GM15510 (cell line): Measurements from ENCODE around the gene SPRR2B.

Source experiments
- POLR2A ChIP-seq: IDR thresholded peaks from 3 replicates; pipeline ENCODE4 v1.6.1; 2011; ENCODE audit warnings: borderline replicate concordance; ENCODE audit not compliant: insufficient read length; ENCODE audit errors: extremely low read depth

The SPRR2B gene

GRCh38 chr1:153071511-153071910, at the start of gene SPRR2B:
TSS of gene SPRR2B (minus strand) at chr1:153071611. CDS start at chr1:153070839, 772 bp downstream.
- no peak for TF ChIP-seq POLR2A

DNA sequence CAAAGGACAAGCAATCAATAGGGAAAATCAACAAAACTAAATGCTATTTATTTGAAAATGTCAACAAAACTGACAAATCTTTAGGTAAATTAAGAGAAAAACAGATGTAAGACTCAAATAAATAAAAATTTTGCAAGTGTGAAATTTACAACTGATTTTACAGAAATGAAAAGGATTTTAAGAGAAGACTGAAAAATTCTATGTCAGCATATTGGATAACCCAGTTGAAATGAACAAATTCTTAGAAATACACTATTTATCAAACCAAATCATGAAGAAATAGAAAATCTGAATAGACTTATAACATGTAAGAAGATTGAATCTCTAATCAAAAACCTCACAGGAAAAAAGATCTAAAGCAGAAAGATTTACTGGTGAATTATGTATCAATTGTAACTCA, 49.5 kb upstream of the SPRR2B start:
- TF ChIP-seq POLR2A: no peak

- no peak for TF ChIP-seq POLR2A
Measured at GRCh38 chr1:153119491-153119971, 48.1 kb upstream of the SPRR2B start.

- TF ChIP-seq POLR2A: no peak
Measured at GRCh38 chr1:153113416-153113815, 42.0 kb upstream of the SPRR2B start, which contains the start of gene SPRR2F. TSS of gene SPRR2F (minus strand) at chr1:153113516. CDS start at chr1:153112733, 783 bp downstream.

GRCh38 chr1:153100245-153100644, 28.8 kb upstream of the SPRR2B start:
- TF ChIP-seq POLR2A: no peak

GRCh38 chr1:153099461-153100045, 28.1 kb upstream of the SPRR2B start:
- no peak for TF ChIP-seq POLR2A

GRCh38 chr1:153095764-153096163, 24.4 kb upstream of the SPRR2B start:
- no peak for TF ChIP-seq POLR2A

GRCh38 chr1:153094426-153094825, 23.0 kb upstream of the SPRR2B start, which contains the start of gene SPRR2E:
TSS of gene SPRR2E (minus strand) at chr1:153094526. CDS start at chr1:153093751, 775 bp downstream.
- no peak for TF ChIP-seq POLR2A

GRCh38 chr1:153087652-153088051, 16.2 kb upstream of the SPRR2B start:
- TF ChIP-seq POLR2A: no peak

DNA sequence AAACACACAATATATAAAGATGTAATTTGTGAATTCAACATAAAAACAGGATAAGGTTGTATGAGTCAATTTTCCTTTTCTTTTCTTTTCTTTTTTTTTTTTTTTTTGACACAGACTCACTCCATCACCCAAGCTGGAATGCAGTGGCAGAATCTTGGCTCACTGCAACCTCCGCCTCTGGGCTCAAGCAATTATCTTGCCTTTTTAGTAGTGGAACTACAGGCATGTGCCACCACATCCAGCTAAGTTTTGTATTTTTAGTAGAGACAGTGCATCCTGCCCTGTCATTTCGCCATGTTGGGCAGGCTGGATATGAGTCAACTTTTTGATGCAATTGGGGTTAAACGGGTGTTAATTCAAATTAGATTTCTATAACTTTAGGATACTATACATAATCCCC, 10.3 kb upstream of the SPRR2B start:
- TF ChIP-seq POLR2A: no peak

DNA sequence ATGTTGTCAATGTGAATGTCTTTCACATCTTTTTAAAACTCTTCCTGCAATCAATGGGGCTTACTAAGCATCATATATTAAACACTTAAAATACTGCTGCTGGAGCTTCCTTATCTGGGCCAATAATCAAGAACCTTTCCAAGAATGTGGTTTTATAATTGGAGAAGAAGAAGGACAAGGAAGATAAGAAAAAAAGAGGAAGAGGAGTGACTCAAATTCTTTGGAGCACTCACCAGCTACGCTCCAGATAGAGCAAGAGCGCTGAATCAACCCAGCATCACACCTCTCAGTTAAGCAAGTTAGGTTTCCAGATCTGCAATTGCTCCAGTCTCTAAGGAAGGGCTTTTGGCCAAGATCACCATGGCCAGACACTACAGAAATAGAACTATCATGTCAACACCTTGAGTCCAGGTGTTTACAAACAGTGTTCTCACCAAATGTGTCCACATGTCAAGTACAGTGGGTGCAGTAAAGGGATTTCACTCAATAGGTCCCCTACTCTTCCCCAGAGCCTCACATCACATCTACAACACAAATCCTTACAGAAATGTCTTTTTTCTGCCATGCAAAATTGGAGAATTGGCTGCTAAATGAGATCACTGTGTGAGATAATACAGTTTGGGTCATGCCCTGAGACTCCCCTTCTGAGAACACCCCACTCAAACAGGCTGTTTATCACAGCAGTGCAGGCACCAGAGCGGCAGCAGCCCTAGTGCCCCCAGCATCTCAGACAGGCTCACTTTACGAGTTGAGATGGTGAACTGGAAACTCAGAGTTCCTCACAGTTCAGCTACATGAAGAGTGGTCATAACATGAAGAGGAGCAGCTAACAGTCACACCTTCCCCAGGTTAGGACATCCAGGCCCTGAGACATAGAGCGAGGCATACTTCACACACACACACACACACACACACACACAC, 1.7 kb upstream of the SPRR2B start:
- no peak for TF ChIP-seq POLR2A

DNA sequence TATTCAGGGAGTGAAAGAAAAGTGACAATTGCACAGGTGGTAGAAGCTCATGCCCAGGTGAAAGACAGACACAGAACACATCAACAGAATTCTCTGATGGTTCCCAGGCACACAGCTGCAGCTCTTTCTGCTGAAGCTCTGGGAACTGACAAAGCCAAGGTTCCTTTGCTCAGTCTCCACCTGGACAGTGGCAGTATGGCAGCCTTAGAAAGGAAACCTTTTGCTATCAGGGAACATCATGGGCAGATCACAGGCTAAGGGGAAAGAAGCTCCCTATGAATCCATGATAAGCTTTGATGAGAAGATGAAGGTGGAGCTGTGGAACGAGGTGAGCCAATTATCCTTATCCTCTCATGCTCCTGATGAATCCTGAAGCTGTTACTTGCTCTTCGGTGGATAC, 1.2 kb downstream of the SPRR2B start:
- TF ChIP-seq POLR2A: no peak

- TF ChIP-seq POLR2A: no peak
Measured at GRCh38 chr1:153058826-153059784, 12.3 kb downstream of the SPRR2B start.

DNA sequence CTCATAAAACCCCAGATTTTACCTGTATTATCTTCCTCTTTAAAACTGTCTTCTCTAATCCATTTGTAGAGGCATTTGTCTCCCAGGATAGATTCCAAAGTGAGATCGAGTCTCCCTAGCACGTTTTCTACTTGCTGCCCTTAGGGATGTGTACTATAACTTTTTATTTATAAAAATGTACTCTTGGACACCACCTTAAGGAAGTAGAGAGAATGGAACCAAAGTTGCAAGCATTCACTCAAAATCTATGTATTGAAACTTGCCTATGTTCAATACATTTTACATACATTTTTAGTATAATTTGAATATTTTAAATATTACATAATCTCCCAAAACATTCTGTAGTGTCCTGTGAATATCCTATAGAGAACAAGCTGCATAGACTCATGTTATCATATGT, 13.3 kb downstream of the SPRR2B start:
- no peak for TF ChIP-seq POLR2A
